Amniotic epithelial cell (primary cell): ENCODE measurements around the gene RAB27A.
"Not testable (repeated sequence)": the region's sequence is repeated elsewhere in the genome, so short reads cannot be mapped to it uniquely, and the experiment has no call there.

Experiments used
- DNase-seq: peaks from one replicate; pipeline ENCODE4 v3.0.0-alpha.2; 2010; ENCODE audit warnings: low read depth

RAB27A gene

DNA sequence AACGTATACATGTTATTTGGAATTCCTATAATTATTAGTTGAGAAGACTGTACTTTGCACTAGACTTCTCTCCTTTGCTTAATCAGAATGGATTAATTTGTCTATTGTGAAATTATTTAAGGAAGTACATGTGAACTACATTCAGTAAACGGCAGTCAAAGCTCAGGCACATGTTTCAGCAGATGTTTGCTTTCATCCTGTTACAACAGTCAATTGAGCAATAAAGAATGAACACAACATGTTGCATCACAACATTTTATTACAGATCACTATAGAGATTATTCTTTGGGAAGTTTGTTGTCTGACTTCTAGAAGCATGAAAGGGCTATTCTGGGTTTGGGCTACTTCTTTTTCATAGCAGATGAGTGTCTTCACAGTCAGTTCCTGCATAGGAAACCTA, 39.2 kb downstream of the RAB27A start:
- DNase-seq, result peak; percentile 98

GRCh38 chr15:55249885-55250284, 39.7 kb downstream of the RAB27A start:
- DNase-seq, result not testable (repeated sequence)

GRCh38 chr15:55248895-55249294, 40.7 kb downstream of the RAB27A start:
- no peak for DNase-seq

- DNase-seq, result no peak
Measured at GRCh38 chr15:55247766-55248427, 41.7 kb downstream of the RAB27A start.

GRCh38 chr15:55247311-55247710, 42.3 kb downstream of the RAB27A start:
- peak; percentile 69 for DNase-seq

DNA sequence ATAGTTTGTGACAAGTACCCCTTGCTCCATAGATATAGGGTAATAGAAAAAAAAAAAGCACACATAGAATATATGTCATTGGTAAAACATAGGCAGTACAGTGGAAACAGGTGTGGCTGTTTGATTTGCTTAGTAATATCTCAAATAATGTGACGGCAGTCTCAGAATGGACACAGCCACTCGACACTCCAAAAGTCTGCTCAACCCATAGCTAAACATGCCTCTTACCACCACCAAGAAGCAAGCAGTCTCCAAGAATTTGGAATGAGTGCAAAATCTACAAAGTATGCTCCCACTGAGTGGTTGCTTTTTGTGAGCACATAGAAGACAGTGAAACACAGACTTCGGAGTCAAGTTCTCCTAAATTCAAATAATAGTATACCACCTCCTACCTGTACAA, 43.0 kb downstream of the RAB27A start:
- no peak for DNase-seq

- DNase-seq, result peak; percentile 38
Measured at GRCh38 chr15:55245059-55245458, 44.6 kb downstream of the RAB27A start.

DNA sequence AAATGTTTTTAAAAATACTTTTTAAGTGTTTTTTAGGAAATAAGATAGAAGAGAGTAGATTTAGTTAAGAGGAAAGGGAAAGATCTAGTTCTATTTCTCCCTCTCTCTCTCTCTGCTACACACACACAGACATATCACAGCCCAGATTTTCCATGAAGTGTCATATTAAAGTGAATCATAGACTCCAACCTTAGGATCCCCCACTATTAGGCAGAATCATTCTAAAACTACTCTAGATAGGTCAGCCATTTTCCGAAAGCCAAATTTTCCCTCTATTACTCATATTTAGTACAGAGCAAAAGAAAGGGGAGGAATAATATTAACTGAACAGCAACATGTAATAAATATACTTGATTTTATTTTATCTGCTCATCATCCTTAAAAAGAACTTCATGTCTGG, 47.7 kb downstream of the RAB27A start:
- peak; percentile 54 for DNase-seq

- DNase-seq, result no peak
Measured at GRCh38 chr15:55241186-55241585, 48.4 kb downstream of the RAB27A start.

GRCh38 chr15:55240125-55240760, 49.4 kb downstream of the RAB27A start:
- DNase-seq, result no peak

DNA sequence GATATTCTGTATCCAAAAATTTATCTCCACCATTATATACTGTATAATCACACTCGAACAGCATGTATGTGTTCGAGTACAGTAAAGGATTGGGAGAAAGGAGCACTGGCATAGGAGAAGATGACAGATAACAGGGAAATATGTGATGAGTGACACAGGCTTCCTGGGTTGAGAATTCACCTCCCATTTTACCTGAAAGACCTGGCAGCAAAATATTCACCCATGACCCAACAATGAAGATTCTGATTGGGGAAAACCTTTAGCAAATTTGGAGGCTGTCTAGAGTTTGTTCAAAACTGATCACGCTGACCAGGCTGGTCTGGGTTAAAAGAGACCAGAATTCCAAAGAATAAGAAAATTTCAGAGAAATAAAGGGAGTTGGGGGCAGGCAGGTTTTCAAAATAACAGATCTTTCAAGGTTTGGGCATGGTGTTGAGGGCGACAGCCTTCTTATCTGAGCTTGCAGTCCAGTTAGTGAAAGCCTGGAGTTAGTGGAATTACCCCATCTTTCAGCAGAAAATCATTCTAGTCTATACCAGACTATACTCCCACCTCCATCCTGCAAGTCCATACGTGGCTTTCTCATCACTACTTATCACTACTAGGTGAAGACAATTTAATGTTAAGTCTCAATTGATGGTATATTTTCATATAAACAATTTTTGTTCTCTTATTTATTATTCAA, 50.0 kb downstream of the RAB27A start:
- DNase-seq, result no peak

GRCh38 chr15:55238877-55239276, 50.7 kb downstream of the RAB27A start:
- no peak for DNase-seq

- no peak for DNase-seq
Measured at GRCh38 chr15:55237219-55238130, 52.1 kb downstream of the RAB27A start.

- DNase-seq, result no peak
Measured at GRCh38 chr15:55235546-55236036, 54.0 kb downstream of the RAB27A start.

DNA sequence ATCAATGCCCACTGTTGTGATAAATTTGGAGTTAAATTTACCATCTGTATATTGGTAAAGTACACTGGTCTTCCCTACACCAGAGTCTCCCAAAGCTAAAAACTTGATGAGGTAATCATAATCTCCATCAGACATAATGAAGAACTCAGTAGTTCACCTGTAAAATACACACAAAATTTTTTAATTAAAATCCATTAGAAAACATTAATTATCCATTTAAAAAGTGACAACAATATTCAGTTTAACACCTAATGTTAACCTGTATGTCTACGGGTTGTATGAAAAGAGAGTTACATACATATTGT, 54.9 kb downstream of the RAB27A start:
- DNase-seq, result no peak

DNA sequence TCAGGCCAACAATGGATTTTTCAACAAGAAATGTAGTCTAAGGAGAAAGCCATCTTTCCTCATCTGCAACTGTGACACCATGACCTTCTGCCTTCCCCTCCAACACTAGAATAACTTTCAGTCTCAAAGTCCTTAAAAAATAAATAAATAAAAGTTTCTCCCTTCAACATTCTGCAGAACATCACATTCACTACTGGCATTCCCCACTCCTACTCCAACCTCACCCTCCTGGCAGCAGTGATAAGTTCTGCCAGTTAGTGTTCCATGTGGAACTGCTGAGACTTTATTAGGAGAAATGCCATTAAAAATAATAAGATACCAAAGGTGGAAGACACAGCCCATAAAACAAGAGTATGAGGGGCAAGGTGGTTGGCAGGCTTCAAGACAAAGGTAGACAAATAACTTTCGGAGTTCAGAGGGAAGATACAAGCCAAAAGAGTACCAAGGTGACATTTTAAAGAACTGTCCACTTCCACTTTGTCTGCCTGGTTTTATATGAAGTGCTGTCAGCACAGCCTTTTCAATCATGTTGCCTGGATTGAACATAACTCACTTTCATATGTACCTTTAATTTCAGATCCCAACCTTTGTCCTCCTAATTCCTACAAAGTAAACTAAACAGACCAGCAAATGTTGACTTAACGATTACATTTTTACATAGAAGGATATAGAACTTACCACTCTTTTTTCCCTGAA, 55.4 kb downstream of the RAB27A start:
- no peak for DNase-seq

GRCh38 chr15:55231455-55231854, 58.2 kb downstream of the RAB27A start:
- no peak for DNase-seq

DNA sequence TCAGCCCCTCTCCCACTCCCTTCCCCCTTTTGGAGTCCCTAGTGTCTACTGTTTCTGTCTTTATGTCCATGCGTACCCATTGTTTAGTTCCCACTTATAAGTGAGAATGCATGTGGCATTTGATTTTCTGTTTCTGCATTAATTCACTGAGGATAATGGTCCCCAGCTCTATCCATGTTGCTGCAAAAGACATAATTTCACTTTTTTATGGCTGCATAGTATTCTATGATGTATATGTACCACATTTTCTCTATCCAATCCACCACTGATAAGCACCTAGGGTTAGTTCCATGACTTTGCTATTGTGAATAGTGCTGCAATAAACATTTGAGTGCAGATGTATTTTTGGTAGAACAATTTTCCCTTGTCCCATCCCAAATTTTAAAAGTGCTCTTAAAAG, 58.7 kb downstream of the RAB27A start:
- no peak for DNase-seq

DNA sequence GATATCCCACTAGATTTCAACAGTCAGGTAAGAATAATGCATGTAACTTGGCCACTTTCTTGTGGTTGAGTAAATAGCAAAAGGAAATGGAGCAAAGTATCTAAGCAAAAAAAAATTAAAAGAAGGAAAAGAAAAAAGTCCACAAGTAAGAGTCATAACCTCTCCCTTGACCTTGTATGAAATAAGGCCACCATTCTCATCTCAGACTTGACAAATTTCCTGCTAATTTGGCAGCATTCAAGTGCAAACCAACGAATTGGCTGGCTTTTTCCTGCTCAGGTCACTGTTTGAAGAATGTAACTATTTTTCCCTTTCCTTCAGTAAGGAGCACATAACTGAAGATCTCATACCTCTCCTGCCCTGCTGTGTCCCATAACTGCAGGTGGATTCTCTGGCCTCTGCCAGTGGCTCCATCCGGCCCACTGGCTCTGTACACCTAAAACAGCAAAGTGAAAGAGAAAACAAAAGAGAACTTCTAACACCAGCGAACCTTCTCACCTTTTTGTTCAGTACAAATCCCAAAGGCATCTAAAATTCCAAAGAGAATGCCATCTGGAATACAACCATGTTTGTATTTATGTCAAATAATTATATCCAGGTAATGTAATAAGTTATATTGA, 59.5 kb downstream of the RAB27A start:
- peak; percentile 26 for DNase-seq

DNA sequence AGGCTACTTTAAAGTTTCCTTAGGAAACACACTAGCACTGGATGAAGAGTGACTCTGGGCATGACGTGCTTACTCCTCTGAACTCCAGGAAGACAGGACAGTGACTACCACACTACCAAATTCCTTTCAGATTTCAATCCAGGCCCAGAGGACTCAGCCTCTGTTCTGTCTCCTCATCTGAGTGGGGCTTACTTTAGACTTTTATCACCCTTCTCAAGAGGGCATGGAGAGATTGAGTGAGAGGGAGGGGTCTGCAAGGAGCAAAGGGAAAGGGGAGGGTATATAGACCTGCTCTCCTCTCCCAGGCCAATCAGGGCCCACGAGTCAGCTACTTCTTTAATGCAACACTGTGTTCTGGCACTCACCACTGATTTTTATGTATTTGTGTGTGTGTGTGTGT, 63.5 kb downstream of the RAB27A start:
- DNase-seq, result no peak

DNA sequence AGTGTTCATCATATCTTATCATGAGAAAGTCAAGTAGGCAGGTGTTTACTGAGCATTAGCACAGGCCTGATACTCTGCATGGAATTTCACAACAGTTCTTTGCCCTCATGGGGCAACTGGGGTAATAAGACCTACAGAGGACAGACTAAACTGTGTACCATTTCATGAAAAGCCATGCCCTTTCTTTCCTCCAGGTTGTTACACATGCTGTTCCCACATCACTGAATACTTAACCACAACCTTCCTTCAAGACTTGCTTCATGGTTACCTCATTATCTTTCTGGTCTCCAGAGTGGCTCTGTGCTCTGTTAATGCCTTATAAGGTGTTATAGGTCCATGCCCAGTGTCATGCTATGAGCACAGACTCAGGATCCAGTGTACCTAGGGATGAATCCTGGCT, 64.7 kb downstream of the RAB27A start:
- DNase-seq, result peak; percentile 69
